SK-N-SH treated with all-trans-retinoic acid at 6 μM for 48 hours (cell line): Measurements from ENCODE around the gene FHIT.

Experiments used
- ZFP3 ChIP-seq: fragments of 250-450 bp; sonication (Bioruptor Pico); IDR thresholded peaks from 2 replicates; pipeline ENCODE4 v1.5.0; 2020; ENCODE audit warnings: mild to moderate bottlenecking, moderate library complexity
- ZNF70 ChIP-seq: fragments of 450-650 bp; formaldehyde crosslinking; IDR thresholded peaks from 2 replicates; pipeline ENCODE4 v1.5.0; 2020; ENCODE audit warnings: mild to moderate bottlenecking, moderate library complexity
- TF ChIP-seq, protein P1 (sequence below): fragments of 250-450 bp; sonication (Bioruptor Pico); IDR thresholded peaks from 2 replicates; pipeline ENCODE4 v1.8.0; 2020; ENCODE audit warnings: mild to moderate bottlenecking, moderate library complexity, borderline replicate concordance

DNA sequence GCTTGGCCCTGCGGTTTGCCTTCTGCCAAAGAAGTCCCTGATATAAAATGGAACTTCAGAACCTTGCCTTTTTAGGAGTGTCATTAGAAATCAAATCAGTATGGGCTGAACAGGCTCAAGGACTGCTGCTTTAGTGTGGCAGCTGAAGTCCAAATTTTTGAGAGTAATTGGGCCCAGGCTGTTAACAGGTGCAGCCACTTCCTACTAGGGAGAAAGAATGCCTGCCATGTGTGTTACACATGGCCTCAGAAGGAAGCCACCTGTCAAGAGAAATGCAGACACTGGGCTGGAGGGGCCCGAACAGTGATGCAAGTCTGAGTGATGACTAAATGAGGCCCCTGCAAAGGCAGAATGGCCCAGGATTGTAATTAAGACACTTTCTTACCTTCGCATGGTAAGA lies 1414.7 kb downstream of the FHIT start:
- TF ChIP-seq, protein P1, sequence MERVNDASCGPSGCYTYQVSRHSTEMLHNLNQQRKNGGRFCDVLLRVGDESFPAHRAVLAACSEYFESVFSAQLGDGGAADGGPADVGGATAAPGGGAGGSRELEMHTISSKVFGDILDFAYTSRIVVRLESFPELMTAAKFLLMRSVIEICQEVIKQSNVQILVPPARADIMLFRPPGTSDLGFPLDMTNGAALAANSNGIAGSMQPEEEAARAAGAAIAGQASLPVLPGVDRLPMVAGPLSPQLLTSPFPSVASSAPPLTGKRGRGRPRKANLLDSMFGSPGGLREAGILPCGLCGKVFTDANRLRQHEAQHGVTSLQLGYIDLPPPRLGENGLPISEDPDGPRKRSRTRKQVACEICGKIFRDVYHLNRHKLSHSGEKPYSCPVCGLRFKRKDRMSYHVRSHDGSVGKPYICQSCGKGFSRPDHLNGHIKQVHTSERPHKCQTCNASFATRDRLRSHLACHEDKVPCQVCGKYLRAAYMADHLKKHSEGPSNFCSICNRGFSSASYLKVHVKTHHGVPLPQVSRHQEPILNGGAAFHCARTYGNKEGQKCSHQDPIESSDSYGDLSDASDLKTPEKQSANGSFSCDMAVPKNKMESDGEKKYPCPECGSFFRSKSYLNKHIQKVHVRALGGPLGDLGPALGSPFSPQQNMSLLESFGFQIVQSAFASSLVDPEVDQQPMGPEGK (CRISPR knock-in tag), result no peak
- no peak for TF ChIP-seq ZFP3 (CRISPR knock-in tag)
- TF ChIP-seq ZNF70 (CRISPR knock-in tag), result no peak
